Colon (tissue), 2 donors: ENCODE measurements around the gene SLC25A2.
"Not testable (repeated sequence)": the region's sequence is repeated elsewhere in the genome, so short reads cannot be mapped to it uniquely, and the experiment has no call there.

Source experiments
- FAIRE-seq: peaks from 2 replicates; lab custom pipeline; 2012; peaks lifted over from hg19 to GRCh38; lab: Jason Lieb, UNC
- donor health status: control.
- donor health status: control.

Gene SLC25A2

DNA sequence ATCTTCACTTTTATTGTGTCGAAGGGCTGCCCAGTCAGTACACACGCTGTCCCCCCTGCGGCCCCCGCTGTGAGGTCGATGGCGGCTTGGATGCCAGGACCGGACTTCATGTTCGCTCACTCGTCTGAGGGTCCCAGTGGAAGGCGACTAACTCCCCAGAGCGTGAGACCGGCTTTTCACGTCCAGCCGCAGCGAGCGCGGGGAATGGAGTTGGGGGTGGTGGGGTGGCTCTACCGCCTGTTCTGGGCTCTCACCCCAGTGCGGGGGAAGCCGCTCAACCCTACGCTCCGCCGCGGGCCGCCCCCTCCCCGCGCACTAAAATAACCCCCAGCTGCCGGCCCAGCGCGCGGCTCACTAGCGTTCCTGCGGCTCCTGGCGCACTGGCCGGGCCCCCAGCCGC is at the start of gene SLC25A2:
Gene SLC25A2, minus strand, starts transcription at position 294 of the 400 bp plus-strand sequence. Its CDS starts 184 bp downstream, at position 110.
- no peak for FAIRE-seq

DNA sequence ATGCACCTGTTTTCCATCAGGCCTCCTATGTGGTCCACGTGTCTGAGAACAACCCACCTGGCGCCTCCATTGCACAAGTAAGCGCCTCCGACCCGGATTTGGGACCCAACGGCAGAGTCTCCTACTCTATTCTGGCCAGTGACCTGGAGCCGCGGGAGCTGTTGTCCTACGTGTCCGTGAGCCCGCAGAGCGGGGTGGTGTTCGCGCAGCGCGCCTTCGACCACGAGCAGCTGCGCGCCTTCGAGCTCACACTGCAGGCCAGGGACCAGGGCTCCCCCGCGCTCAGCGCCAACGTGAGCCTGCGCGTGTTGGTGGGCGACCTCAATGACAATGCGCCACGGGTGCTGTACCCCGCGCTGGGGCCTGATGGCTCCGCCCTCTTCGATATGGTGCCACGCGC is 47.7 kb upstream of the SLC25A2 start:
- FAIRE-seq, result no peak

DNA sequence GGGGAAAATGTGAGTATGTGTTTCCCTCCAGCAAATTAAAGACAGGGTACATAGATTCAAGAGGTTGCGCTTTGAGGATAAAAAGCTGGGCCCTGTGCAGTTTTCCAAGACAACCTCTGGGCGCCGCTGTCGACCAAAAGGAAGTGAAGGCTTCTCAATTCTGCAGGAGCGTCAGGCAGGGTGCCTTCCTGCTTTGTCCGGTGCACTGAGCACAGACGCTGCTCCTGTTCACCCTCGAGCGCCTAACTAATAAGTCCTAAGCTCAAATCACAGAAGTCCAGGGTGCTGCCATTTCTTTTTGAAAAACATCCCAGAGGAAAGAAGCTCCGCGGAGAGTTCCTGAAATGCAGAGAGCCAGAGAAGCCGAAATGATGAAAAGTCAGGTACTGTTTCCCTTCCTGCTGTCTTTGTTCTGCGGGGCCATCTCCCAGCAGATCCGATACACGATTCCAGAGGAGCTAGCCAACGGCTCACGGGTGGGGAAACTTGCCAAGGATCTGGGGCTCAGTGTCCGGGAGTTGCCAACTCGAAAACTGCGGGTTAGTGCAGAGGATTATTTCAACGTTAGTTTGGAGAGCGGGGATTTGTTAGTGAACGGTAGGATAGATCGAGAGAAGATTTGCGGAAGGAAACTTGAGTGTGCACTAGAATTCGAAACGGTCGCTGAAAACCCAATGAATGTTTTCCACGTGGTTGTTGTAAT is 46.2 kb upstream of the SLC25A2 start, which contains the start of gene PCDHGB1:
Gene PCDHGB1, plus strand, starts transcription at position 183 of the 703 bp plus-strand sequence. Its CDS starts 162 bp downstream, at position 345.
- FAIRE-seq, result no peak

DNA sequence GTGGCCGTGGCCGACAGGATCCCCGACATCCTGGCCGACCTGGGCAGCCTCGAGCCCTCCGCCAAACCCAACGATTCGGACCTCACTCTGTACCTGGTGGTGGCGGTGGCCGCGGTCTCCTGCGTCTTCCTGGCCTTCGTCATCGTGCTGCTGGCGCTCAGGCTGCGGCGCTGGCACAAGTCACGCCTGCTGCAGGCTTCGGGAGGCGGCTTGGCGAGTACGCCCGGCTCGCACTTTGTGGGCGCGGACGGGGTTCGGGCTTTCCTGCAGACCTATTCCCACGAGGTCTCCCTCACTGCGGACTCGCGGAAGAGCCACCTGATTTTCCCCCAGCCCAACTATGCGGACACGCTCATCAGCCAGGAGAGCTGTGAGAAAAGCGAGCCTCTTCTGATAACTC is 42.2 kb upstream of the SLC25A2 start:
- not testable (repeated sequence) for FAIRE-seq

DNA sequence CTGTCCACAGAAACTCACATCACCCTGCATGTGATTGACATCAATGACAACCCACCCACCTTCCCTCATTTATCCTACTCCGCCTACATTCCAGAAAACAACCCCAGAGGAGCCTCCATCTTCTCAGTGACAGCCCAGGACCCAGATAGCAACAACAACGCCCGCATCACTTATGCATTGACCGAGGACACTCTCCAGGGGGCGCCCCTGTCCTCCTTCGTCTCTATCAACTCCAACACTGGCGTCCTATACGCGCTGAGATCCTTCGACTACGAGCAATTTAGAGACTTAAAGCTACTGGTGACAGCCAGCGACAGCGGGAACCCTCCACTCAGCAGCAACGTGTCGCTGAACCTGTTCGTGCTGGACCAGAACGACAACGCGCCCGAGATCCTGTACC is 41.5 kb upstream of the SLC25A2 start:
- FAIRE-seq, result no peak

DNA sequence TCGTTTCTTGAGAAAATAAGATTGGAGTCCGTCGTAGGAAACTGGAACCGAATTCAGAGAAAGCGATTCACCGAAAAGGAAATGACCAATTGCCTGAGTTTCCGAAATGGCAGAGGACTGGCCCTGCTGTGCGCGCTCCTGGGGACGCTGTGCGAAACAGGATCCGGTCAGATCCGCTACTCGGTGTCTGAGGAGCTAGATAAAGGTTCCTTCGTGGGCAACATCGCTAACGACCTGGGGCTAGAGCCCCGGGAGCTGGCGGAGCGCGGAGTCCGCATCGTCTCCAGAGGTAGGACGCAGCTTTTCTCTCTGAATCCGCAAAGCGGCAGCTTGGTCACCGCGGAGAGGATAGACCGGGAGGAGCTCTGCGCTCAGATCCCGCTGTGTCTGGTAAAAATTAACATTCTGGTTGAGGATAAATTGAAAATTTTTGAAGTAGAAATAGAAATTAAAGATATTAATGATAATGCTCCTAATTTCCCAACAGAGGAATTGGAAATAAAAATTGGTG is 40.2 kb upstream of the SLC25A2 start:
- no peak for FAIRE-seq

DNA sequence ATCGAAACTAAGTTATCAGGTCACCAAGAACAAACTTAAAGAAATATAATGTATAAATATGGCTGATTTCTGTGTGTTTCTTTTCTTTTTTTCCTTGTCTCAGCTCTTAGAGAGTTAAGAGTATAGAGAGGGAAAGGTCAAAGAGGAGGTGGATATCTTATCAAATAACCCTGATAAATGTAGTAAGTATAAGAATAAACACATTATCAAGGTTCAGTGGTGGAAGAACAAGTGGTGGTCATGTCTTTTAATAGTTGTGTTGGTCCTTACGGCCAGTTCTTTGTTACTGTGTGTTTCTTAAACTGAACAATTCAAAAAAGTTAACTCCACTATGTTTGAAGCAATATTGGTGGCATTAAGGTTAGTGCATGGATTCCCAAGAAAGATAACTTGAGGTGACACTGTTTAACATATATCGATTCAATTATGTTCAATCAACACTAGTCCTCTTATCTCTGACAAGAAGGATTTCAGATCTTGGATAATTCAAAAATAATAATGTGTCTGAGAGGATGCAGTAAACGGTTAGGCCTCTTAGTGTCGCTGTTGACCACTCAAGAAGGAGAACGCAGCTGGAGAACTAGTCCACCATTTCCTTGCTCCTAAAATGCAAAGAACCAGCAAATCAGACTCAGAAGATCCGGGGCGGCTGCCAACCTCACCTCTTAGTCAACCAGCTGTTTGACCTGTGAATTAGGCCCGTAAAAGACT is 39.5 kb upstream of the SLC25A2 start, which contains the start of gene PCDHGA3:
Gene PCDHGA3, plus strand, starts transcription at position 588 of the 711 bp plus-strand sequence. CDS start 205 bp downstream, outside the sequence.
- FAIRE-seq, result no peak

DNA sequence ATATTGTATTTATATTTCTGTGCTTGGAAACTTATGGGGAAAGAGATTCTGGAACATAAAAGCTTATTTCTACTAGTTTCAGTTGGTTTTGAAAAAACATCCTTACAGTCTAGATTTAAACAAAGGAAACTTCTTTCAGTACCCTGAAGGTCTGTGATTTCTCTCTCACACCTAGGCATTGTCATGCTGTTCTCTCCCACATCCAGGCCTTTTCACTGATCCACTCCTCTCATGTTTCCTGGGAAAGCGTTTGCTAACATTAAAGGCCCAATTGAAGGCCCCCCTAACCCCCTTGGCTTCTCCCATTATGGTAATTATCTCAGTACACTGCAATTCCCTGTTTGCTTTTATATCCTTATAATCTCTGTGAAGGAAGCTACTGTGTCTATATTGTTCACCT is 38.9 kb upstream of the SLC25A2 start:
- FAIRE-seq, result no peak

DNA sequence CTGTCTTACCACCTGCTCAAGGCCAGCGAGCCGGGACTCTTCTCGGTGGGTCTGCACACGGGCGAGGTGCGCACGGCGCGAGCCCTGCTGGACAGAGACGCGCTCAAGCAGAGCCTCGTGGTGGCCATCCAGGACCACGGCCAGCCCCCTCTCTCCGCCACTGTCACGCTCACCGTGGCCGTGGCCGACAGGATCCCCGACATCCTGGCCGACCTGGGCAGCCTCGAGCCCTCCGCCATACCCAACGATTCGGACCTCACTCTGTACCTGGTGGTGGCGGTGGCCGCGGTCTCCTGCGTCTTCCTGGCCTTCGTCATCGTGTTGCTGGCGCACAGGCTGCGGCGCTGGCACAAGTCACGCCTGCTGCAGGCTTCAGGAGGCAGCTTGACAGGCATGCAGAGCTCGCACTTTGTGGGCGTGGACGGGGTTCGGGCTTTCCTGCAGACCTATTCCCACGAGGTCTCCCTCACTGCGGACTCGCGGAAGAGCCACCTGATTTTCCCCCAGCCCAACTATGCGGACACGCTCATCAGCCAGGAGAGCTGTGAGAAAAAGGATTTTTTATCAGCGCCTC is 37.0 kb upstream of the SLC25A2 start:
- not testable (repeated sequence) for FAIRE-seq

DNA sequence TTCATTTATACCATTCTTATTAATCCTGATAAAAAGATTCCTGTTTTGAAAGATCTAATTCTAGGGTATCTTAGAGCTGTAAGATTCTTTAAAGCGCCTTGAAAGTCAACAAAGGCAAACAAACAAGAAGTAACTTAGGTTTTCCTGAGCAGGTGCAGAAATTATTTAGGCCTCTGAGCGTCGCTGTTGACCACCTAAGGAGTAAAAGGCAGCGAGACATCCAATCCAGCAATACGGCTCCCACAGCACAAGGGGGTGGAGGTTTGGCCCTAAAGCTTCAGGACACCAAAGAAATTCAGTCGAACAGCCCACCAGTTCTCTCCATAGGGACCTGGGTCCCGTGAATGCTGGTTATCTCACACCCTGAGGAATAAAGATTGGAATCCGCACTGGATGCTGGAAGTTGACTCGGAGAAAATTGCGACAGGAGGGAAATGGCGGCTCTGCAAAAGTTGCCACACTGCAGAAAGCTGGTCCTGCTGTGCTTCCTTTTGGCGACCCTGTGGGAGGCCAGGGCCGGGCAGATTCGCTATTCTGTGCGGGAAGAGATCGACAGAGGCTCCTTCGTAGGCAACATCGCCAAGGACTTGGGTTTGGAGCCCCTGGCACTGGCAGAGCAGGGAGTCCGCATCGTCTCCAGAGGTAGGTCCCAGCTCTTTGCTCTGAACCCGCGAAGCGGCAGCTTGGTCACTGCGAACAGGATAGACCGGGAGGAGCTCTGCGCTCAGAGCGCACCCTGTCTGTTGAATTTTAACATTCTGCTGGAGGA is 34.9 kb upstream of the SLC25A2 start, which contains the start of gene PCDHGA2:
Gene PCDHGA2, plus strand, starts transcription at position 223 of the 769 bp plus-strand sequence.
- no peak for FAIRE-seq

DNA sequence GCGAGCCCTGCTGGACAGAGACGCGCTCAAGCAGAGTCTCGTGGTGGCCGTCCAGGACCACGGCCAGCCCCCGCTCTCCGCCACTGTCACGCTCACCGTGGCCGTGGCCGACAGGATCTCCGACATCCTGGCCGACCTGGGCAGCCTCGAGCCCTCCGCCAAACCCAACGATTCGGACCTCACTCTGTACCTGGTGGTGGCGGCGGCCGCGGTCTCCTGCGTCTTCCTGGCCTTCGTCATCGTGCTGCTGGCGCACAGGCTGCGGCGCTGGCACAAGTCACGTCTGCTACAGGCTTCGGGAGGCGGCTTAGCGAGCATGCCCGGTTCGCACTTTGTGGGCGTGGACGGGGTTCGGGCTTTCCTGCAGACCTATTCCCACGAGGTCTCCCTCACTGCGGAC is 28.7 kb upstream of the SLC25A2 start:
- FAIRE-seq, result not testable (repeated sequence)

DNA sequence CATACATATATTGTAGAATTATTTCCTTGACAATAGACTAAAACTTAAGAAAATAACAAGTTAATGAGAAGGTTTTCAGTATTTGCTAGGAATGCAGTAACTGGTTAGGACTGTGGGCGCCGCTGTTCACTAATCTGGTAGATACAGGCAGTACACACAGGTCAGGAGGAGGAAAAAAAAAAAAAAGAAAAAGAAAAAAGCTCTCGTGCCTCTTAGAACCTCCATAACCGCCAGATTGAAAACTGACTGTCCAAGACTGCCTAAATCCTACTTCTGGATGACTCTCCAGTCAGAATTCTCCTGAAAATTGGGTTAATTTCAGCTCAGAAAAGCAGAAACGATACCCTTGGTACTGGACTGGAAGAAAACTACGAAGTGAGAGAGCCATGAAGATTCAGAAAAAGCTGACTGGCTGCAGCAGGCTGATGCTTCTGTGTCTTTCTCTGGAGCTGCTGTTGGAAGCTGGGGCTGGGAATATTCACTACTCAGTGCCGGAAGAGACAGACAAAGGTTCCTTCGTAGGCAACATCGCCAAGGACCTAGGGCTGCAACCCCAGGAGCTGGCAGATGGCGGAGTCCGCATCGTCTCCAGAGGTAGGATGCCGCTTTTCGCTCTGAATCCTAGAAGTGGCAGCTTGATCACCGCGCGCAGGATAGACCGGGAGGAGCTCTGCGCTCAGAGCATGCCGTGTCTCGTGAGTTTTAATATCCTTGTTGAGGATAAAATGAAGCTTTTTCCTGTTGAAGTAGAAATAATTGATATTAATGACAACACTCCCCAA is 26.6 kb upstream of the SLC25A2 start, which contains the start of gene PCDHGA1:
Gene PCDHGA1, plus strand, starts transcription at position 216 of the 782 bp plus-strand sequence.
- no peak for FAIRE-seq

DNA sequence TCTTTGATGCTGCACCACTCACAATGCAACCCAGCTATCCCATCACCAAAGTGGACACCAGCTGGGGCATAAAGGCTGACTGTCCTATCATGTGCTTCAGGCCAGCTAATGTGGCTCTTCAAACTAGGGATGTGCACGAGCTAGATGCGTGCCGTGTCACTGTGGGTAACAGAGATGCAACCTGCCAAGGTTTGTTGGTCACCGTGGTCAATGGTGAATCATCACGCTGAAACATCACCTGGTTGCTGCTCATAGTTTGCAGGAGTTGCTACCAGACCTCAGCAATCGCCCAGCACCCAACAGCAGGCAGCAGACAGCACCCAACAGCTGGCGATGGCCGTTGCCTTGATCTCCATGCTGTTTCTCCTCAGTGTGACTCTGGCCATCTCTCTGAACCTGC is 24.4 kb upstream of the SLC25A2 start:
- no peak for FAIRE-seq

DNA sequence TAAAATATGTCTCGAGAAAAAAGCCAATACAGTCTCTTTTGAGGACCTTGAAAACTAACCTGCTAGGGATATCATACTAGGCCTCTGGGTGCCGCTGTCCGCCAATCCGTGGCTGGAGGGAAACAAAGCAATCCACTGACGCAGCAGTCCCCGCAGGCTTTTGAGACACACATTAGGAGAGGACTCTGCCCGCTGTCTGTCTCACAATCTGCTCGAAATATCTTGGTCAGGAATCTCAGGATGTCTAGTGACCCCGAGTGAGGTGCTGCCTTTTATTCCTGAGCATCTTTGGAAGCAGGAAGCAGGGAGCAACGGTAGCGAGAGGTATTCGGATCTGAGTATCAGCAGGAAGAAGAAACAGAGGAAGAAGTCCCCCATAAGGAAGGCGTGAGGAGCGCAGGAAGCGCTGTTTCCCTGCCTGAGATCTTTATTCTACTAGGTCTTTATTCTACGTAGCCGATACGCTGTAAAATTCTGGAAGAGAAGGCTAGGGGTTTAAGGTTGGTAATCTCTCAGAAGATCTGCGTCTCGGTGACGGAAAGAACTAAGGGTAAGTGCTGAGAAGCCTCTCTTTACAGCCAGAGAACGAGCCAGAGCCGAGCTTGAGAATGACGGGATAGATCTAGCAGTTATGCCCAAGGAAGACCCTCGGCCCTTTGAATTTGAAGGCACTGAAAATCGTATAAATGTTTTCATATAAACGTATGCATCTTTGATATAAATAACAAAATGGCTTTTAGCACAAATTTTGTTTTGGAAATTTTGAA is 22.4 kb upstream of the SLC25A2 start:
- FAIRE-seq, result no peak

DNA sequence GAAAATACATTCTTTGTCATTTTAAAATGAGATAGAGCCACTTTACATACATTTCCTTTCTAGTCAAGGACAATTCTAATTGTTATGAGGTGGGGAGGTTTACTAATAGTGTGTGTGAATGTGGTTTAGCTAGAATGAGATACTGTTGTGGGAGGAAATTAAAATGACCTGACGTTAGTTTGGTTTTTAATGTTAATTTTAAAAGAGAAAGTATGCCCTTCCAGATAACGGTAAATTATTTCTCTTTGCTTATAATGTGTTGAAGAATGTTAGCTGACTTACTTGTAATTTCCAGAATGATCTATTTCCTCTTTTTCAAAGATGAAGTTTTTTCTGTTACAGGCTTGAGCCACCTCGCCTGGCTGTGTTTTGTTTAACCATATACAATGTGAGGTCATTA is 18.4 kb upstream of the SLC25A2 start:
- no peak for FAIRE-seq

DNA sequence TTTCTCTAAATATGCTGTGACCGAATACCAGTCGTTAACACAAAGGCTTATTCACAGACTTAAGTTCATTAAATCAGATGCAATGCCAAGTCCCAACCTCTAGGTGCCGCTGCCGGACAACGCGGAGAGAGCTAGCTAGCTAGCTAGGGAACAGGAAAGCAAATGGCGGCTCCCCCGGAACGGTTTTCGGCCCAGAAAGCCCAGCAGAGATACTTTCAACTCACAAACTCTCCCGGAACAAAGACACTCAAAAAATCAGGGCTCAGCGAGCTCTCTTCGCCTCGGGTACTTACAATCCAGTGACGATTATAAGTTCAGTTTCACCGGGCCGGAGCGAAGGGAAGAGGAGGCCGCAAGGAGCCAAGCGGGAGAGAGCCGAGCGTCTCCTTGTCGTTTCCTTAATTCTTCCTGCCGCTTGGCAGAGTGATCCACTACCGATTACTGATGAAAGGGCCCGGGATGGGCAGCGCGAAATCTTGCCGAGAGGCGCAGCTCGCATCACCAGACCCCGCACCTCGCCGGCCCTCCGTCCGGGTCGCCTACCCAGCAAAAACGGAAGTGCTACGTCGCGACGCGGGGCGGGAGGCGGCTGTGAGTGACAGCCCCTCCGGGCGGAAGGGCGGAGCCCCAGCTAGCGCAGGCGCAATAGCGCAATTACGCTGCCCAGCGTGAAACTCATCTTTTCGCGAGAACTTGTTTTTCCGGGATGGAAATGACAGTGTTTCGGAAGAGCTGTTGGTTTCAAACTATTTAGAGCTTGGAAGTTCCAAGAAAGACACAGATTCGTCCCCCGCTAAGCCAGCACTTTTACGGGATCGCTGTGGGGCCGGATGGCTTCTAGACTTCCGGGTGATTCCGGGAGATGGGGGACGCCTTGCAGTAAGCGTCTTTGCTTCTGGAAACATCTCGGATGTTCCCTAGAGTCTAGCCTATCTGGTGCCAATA is 16.6 kb upstream of the SLC25A2 start, which contains the start of gene TAF7:
Gene TAF7, minus strand, starts transcription at position 560 of the 945 bp plus-strand sequence. CDS start 740 bp downstream, outside the sequence.
- FAIRE-seq, result no peak

DNA sequence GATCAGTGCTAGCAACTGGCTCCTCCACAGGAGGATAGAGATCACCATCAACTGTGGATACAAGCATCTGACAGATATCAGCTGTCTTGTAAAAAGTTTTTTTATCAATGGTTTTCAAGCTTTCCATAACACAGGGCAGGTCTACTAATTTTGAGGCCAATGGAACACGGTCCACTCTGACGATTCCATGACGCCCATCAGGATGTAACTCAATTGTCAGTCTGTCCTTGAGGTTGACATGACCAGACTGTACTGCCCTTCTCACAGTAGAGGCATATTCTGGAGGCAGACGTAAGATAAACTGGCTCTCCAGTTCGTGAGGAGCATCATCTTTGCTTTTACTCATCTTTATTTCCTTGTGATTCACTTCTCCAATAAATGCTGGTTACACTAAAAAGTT is 15.8 kb upstream of the SLC25A2 start:
- FAIRE-seq, result no peak

DNA sequence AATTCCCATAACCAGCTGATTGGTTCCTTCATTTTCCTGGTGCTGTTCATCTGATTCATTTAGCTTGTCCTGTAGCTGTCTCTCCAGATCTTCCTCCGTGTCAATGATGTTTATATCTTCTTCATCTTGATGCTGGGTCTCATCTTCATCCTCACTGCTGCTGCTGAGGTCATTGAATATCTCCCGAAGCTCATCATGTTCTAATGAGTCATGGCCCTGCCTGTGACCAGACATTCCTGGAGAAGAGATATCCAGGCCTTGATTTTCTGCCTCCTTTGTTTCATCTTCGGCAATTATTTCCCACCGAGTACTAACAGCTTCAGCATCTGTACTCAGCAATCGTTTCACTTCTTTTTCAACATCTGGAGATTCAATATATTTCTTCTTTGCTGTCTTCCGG is 15.4 kb upstream of the SLC25A2 start:
- no peak for FAIRE-seq

DNA sequence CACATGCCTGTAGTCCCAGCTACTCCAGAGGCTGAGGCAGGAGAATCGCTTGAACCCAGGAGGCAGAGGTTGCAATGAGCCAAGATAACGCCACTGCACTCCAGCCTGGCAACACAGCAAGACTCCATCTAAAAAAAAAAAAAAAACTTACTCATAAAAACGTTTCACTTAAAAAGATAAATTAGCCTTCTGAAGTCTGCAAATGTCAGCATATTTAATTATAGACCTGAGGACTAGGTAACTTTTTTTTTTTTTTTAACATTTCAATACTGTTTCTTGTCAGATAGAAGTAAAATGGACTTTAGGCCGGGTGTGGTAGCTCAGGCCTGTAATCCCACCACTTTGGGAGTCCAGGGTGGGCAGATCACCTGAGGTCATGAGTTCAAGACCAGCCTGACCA is 13.1 kb upstream of the SLC25A2 start:
- FAIRE-seq, result not testable (repeated sequence)
